Activated CD8-positive, alpha-beta T cell treated with anti-CD3 and anti-CD28 coated beads, Interleukin-2, amount 10 ng/mL, durations not matched to agents 7 days and 5 days (primary cell): ENCODE results near the gene INKA1. TPM values are rescaled to one million over a fixed set of nuclear protein-coding genes. Genes with fewer than 3 reads are reported as not detected.
"Not testable (repeated sequence)": the region's sequence is repeated elsewhere in the genome, so short reads cannot be mapped to it uniquely, and the experiment has no call there.

Experiments used
- ATAC-seq: fragments of 150-1000 bp; cut with Tn5 transposase; one replicate; pipeline ENCODE4 v1.10.0; 2021; ENCODE audit warnings: moderate library complexity
- CTCF ChIA-PET: fragments of 350-600 bp; sonication (Branson Sonifier 250); formaldehyde crosslinking; loops from one replicate; lab custom pipeline; 2021; ENCODE audit warnings: antibody characterized with exemption; lab: Charles Lee
- POLR2A ChIA-PET: fragments of 350-600 bp; sonication (Branson Sonifier 250); formaldehyde crosslinking; loops from one replicate; lab custom pipeline; 2021; ENCODE audit warnings: antibody characterized with exemption; lab: Charles Lee
- DNase-seq: peaks from one replicate; pipeline ENCODE4 v3.0.0-alpha.2; 2020
- H3K27ac Mint-ChIP-seq: one replicate; pipeline ENCODE4 v1.8.0; 2021; ENCODE audit warnings: mild to moderate bottlenecking, mixed read lengths
- H3K27me3 Mint-ChIP-seq: one replicate; pipeline ENCODE4 v1.8.0; 2021; ENCODE audit warnings: low read depth, mixed read lengths
- H3K36me3 Mint-ChIP-seq: one replicate; pipeline ENCODE4 v1.8.0; 2021; ENCODE audit warnings: low read depth, mixed read lengths
- H3K4me1 Mint-ChIP-seq: one replicate; pipeline ENCODE4 v1.8.0; 2021; ENCODE audit warnings: low read depth, mixed read lengths
- H3K4me3 Mint-ChIP-seq: one replicate; pipeline ENCODE4 v1.8.0; 2021; ENCODE audit warnings: mild to moderate bottlenecking, mixed read lengths
- H3K9me3 Mint-ChIP-seq: one replicate; pipeline ENCODE4 v1.8.0; 2022; ENCODE audit warnings: mixed read lengths; ENCODE audit not compliant: insufficient read depth
- total RNA-seq, 2 experiments: library from RNA; stranded (reverse); gene quantifications; one replicate each; pipeline ENCODE4 v1.2.3, GENCODE V29; 2021

The INKA1 gene
- total RNA-seq, 2 experiments from 2014 or later = 1.3 to 2.2 TPM

DNA sequence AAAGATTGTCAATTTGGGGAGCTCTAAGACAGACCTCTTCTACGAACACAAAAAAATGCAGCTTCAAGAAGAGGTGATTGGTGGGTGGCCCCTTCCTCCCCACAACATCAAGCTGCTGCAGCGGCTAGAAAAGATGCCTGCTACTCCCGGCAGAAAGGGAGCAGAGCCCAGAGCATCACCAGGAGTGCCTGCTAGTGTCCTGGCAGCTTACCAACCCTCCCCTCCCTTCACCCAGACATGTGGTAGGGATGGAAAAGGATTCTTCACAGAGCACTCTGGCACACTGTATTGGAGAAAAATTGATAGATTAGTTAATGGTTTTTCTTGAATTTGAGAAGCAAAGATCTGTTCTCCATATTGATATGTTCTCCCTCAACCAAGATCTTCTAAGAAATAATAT, 27.5 kb upstream of the INKA1 start:
- H3K27ac Mint-ChIP-seq = no peak overlapping the region
- H3K27me3 Mint-ChIP-seq = no peaks in the 10 kb centered on the region
- DNase-seq (no peak), ATAC-seq (no peak)
- CTCF ChIA-PET = no interaction called here
- H3K4me3 Mint-ChIP-seq = no peak overlapping the region
- peaks cover 21% of the 10 kb centered on the region for H3K36me3 Mint-ChIP-seq
- POLR2A ChIA-PET = interaction anchor here (0.6 kb wide), 1 partner anchor 432 kb away, joined by 3 read pairs; no protein-coding TSS in a partner anchor
- peaks cover 10% of the 10 kb centered on the region for H3K4me1 Mint-ChIP-seq
- no peaks in the 10 kb centered on the region for H3K9me3 Mint-ChIP-seq

- CTCF ChIA-PET, ATAC-seq, POLR2A ChIA-PET, H3K27me3 Mint-ChIP-seq, H3K4me3 Mint-ChIP-seq, DNase-seq, H3K27ac Mint-ChIP-seq, H3K9me3 Mint-ChIP-seq: not testable (repeated sequence)
- Mint-ChIP-seq H3K4me1 (peaks cover 15% of the 10 kb centered on the region), H3K36me3 (peaks cover 21% of the 10 kb centered on the region)
These were observed 27.0 kb upstream of the INKA1 start for GRCh38 chr3:49776101-49776500.

GRCh38 chr3:49779358-49780079, 23.5 kb upstream of the INKA1 start:
- Mint-ChIP-seq H3K27me3 (no peaks in the 10 kb centered on the region), H3K9me3 (no peaks in the 10 kb centered on the region), H3K36me3 (peaks cover 32% of the 10 kb centered on the region), H3K27ac (no peak overlapping the region), H3K4me3 (no peak overlapping the region), H3K4me1 (peaks cover 16% of the 10 kb centered on the region)
- ChIA-PET CTCF (interaction anchor here (1.1 to 1.6 kb wide), 2 partner anchors 60 to 78 kb away, joined by 3 to 6 read pairs; no protein-coding TSS in a partner anchor), POLR2A (no interaction called here)
- no peak for DNase-seq
- no peak for ATAC-seq

GRCh38 chr3:49780080-49780974, 22.7 kb upstream of the INKA1 start:
- ChIA-PET CTCF (interaction anchor here (1.1 kb wide), 1 partner anchor 79 kb away, joined by 3 read pairs; no protein-coding TSS in a partner anchor), POLR2A (no interaction called here)
- DNase-seq (no peak), ATAC-seq (no peak)
- Mint-ChIP-seq H3K4me1 (peaks cover 21% of the 10 kb centered on the region), H3K36me3 (peaks cover 33% of the 10 kb centered on the region), H3K9me3 (no peaks in the 10 kb centered on the region), H3K4me3 (no peak overlapping the region), H3K27ac (no peak overlapping the region), H3K27me3 (no peaks in the 10 kb centered on the region)

GRCh38 chr3:49780975-49781365, 22.1 kb upstream of the INKA1 start:
- Mint-ChIP-seq H3K36me3 (peaks cover 33% of the 10 kb centered on the region), H3K4me1 (peaks cover 26% of the 10 kb centered on the region)
- CTCF ChIA-PET = interaction anchor here (0.7 kb wide), 1 partner anchor 21 kb away, joined by 3 read pairs; no protein-coding TSS in a partner anchor
- ATAC-seq, H3K27me3 Mint-ChIP-seq, H3K27ac Mint-ChIP-seq, DNase-seq, H3K4me3 Mint-ChIP-seq, POLR2A ChIA-PET, H3K9me3 Mint-ChIP-seq: not testable (repeated sequence)

DNA sequence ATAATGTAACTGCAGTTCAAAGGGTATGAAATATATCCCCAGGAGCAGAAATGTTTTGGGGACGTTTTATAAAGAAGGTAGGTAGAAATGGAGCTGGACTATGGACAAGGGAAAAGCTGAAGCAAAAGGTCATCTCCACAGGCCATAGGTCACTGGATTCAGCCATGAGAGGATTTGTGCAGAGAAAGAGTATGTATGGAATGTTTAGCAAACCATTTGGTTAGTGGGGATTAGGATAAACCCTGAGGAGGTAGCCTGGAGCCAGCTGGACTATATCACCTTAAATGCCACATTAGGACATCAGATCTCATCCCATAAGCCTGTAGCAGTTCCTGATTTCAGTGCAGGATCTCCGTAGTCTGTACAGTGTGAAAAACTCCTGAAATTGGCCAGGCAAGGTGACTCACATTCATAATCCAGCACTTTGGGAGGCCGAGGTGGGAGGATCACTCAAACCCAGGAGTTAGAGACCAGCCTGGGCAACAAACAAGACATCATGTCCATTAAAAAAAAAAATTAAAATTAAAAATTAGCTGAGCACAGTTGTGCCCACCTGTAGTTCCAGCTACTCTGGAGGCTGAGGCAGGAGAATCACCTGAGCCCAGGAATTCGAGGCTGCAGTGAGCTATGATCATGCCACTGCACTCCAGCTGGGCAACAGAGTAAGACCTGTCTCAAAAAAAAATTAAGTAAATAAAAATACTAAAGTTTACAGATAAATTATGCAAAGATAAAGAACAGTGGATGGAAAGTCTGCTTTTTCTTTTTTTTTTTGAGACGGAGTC, 21.5 kb upstream of the INKA1 start:
- H3K27ac Mint-ChIP-seq = no peak overlapping the region
- no peaks in the 10 kb centered on the region for H3K27me3 Mint-ChIP-seq
- ChIA-PET POLR2A (interaction anchor here (0.7 kb wide), 1 partner anchor 11 kb away, joined by 5 read pairs; no protein-coding TSS in a partner anchor), CTCF (interaction anchor here (0.7 kb wide), 1 partner anchor 21 kb away, joined by 3 read pairs; no protein-coding TSS in a partner anchor)
- no peak overlapping the region for H3K4me3 Mint-ChIP-seq
- H3K9me3 Mint-ChIP-seq = no peaks in the 10 kb centered on the region
- peaks cover 27% of the 10 kb centered on the region for H3K4me1 Mint-ChIP-seq
- ATAC-seq (no peak), DNase-seq (no peak)
- H3K36me3 Mint-ChIP-seq = peaks cover 32% of the 10 kb centered on the region

DNA sequence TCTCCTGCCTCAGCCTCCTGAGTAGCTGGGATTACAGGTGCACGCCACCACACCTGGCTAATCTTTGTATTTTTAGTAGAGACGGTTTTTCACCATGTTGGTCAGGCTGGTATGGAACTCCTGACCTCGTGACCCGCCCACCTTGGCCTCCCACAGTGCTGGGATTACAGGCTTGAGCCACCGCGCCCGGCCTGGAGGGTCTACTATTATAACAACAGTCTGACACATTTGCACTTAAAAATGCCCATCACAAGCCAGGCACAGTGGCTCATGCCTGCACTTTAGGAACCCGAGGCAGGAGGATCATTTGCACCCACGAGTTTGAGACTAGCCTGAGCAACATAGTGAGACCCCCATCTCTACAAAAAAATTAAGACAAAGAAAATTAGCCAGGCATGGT, 20.8 kb upstream of the INKA1 start:
- peaks cover 28% of the 10 kb centered on the region for H3K36me3 Mint-ChIP-seq
- peaks cover 33% of the 10 kb centered on the region for H3K4me1 Mint-ChIP-seq
- POLR2A ChIA-PET = interaction anchor here (0.7 to 1.1 kb wide), 2 partner anchors 11 to 37 kb away, joined by 3 to 5 read pairs; no protein-coding TSS in a partner anchor
- CTCF ChIA-PET, H3K27me3 Mint-ChIP-seq, H3K4me3 Mint-ChIP-seq, DNase-seq, H3K9me3 Mint-ChIP-seq, ATAC-seq, H3K27ac Mint-ChIP-seq: not testable (repeated sequence)

- H3K4me1 Mint-ChIP-seq = peaks cover 34% of the 10 kb centered on the region
- POLR2A ChIA-PET = interaction anchor here (0.6 to 2.7 kb wide), 10 partner anchors 8 to 692 kb away, joined by 3 to 23 read pairs (median 3); partner anchors contain the start of genes AMIGO3, CDHR4, GMPPB and INKA1
- ATAC-seq (peak; percentile 63), DNase-seq (peak; percentile 55)
- no peaks in the 10 kb centered on the region for H3K9me3 Mint-ChIP-seq
- no peaks in the 10 kb centered on the region for H3K27me3 Mint-ChIP-seq
- CTCF ChIA-PET = interaction anchor here (0.9 to 3.8 kb wide), 6 partner anchors 17 to 84 kb away, joined by 3 to 38 read pairs (median 6); partner anchors contain the start of genes AMIGO3, INKA1 and UBA7
- peak overlapping the region; percentile 86 for H3K4me3 Mint-ChIP-seq
- peak overlapping the region; percentile 81 for H3K27ac Mint-ChIP-seq
- H3K36me3 Mint-ChIP-seq = peaks cover 20% of the 10 kb centered on the region
These were observed 17.3 kb upstream of the INKA1 start for GRCh38 chr3:49785565-49786356.

GRCh38 chr3:49786357-49787181, 16.5 kb upstream of the INKA1 start, which contains the start of gene IP6K1:
Gene IP6K1 (minus strand): TSS chr3:49786542. CDS start chr3:49748040, 38,502 bp downstream.
- peak; percentile 99 for ATAC-seq
- no peaks in the 10 kb centered on the region for H3K9me3 Mint-ChIP-seq

More at GRCh38 chr3:49786357-49787181, 16.5 kb upstream of the INKA1 start, which contains the start of gene IP6K1:
- peaks cover 3% of the 10 kb centered on the region for H3K27me3 Mint-ChIP-seq
- peaks cover 14% of the 10 kb centered on the region for H3K36me3 Mint-ChIP-seq
- H3K4me1 Mint-ChIP-seq = peaks cover 31% of the 10 kb centered on the region
- H3K4me3 Mint-ChIP-seq = peak within 1 kb of the TSS; percentile 86
- ChIA-PET POLR2A (interaction anchor here (0.6 to 2.7 kb wide), 10 partner anchors 8 to 693 kb away, joined by 3 to 23 read pairs (median 4); partner anchors contain the start of genes AMIGO3, CDHR4, GMPPB and INKA1), CTCF (interaction anchor here (0.9 to 3.8 kb wide), 6 partner anchors 16 to 85 kb away, joined by 3 to 38 read pairs (median 6); partner anchors contain the start of genes AMIGO3, INKA1 and UBA7)
- peak within 1 kb of the TSS; percentile 97 for H3K27ac Mint-ChIP-seq
- DNase-seq = peak; percentile 100
